Smooth muscle cell (in vitro differentiated cells): ENCODE results near the gene ZBTB24. TPM values are rescaled to one million over a fixed set of nuclear protein-coding genes. Genes with fewer than 3 reads are reported as not detected.

ENCODE experiments used
- DNase-seq: peaks from one replicate; lab custom pipeline; 2025; ENCODE audit not compliant: unreplicated experiment; lab: John Stamatoyannopoulos, UW
- H2AFZ ChIP-seq: fragments of 200-600 bp; sonication (generic); 2 replicates; pipeline ENCODE4 v1.6.0; 2016; ENCODE audit warnings: antibody characterized with exemption, low read depth, mild to moderate bottlenecking
- H3F3A ChIP-seq: fragments of 200-600 bp; sonication (generic); 2 replicates; pipeline ENCODE4 v1.6.0; 2017; ENCODE audit warnings: antibody characterized with exemption, low read depth
- H3K27ac ChIP-seq: fragments of 200-600 bp; sonication (generic); 2 replicates; pipeline ENCODE4 v1.5.1; 2016; ENCODE audit warnings: low read depth, mild to moderate bottlenecking
- H3K27me3 ChIP-seq: fragments of 200-600 bp; sonication (generic); 2 replicates; pipeline ENCODE4 v1.6.1; 2016; ENCODE audit warnings: low read depth, mild to moderate bottlenecking
- H3K36me3 ChIP-seq: fragments of 200-600 bp; sonication (generic); 2 replicates; pipeline ENCODE4 v1.5.1; 2016; ENCODE audit warnings: low read depth
- H3K4me1 ChIP-seq: fragments of 200-600 bp; sonication (generic); 2 replicates; pipeline ENCODE4 v1.5.1; 2016; ENCODE audit warnings: low read depth
- H3K4me2 ChIP-seq: fragments of 200-600 bp; sonication (generic); 2 replicates; pipeline ENCODE4 v1.6.0; 2016; ENCODE audit warnings: mild to moderate bottlenecking
- H3K4me3 ChIP-seq: fragments of 200-600 bp; sonication (generic); 2 replicates; pipeline ENCODE4 v1.5.1; 2016; ENCODE audit warnings: mild to moderate bottlenecking
- H3K79me2 ChIP-seq: fragments of 200-600 bp; sonication (generic); 2 replicates; pipeline ENCODE4 v1.6.0; 2016; ENCODE audit warnings: low read depth, mild to moderate bottlenecking
- H3K9ac ChIP-seq: fragments of 200-600 bp; sonication (generic); 2 replicates; pipeline ENCODE4 v1.6.0; 2016; ENCODE audit warnings: low read depth
- H3K9me3 ChIP-seq: fragments of 200-600 bp; sonication (generic); replicated peaks from 2 replicates; pipeline ENCODE4 v1.5.1; 2016; ENCODE audit warnings: low read depth
- H4K20me1 ChIP-seq: fragments of 200-600 bp; sonication (generic); 2 replicates; pipeline ENCODE4 v1.6.0; 2016; ENCODE audit warnings: low read depth
- WGBS: methylation state at CpG from one replicate; pipeline ENCODE4 v1.1.7; 2016; ENCODE audit warnings: low lambda C conversion rate; 5-methylcytosine and 5-hydroxymethylcytosine counted together
- polyA plus RNA-seq: library from polyadenylated mRNA; unstranded; fragments of >200 nt; fragmentation: Nextera tagmentation; extraction: Ambion mirVana; gene quantifications from 2 replicates; pipeline ENCODE4 v1.2.1, GENCODE V29; 2016
- total RNA-seq: library from RNA; depleted of rRNA; stranded (reverse); fragments of >200 nt; gene quantifications from 2 replicates; pipeline ENCODE4 v1.2.3, GENCODE V29; 2014
- TF ChIP-seq, protein P1 (sequence below): fragments of 200-600 bp; sonication (generic); IDR thresholded peaks from 2 replicates; pipeline ENCODE4 v1.5.1; 2017; ENCODE audit warnings: borderline replicate concordance, mild to moderate bottlenecking, antibody characterized with exemption; ENCODE audit not compliant: insufficient read depth, poor library complexity, severe bottlenecking

The ZBTB24 gene
- total and polyA plus RNA-seq, 2 experiments from 2014 or later: 1.3 to 6.6 TPM

- Histone ChIP-seq H3K9ac (no peak overlapping the region), H3K79me2 (no peaks in the 10 kb centered on the region), H3K4me2 (no peak overlapping the region), H2AFZ (no peak overlapping the region), H3K9me3 (no peaks in the 10 kb centered on the region), H3F3A (no peaks in the 10 kb centered on the region), H3K4me1 (peaks cover 9% of the 10 kb centered on the region), H3K27ac (no peak overlapping the region), H3K27me3 (no peaks in the 10 kb centered on the region), H4K20me1 (no peaks in the 10 kb centered on the region), H3K36me3 (no peaks in the 10 kb centered on the region), H3K4me3 (no peak overlapping the region)
- TF ChIP-seq, protein P1, sequence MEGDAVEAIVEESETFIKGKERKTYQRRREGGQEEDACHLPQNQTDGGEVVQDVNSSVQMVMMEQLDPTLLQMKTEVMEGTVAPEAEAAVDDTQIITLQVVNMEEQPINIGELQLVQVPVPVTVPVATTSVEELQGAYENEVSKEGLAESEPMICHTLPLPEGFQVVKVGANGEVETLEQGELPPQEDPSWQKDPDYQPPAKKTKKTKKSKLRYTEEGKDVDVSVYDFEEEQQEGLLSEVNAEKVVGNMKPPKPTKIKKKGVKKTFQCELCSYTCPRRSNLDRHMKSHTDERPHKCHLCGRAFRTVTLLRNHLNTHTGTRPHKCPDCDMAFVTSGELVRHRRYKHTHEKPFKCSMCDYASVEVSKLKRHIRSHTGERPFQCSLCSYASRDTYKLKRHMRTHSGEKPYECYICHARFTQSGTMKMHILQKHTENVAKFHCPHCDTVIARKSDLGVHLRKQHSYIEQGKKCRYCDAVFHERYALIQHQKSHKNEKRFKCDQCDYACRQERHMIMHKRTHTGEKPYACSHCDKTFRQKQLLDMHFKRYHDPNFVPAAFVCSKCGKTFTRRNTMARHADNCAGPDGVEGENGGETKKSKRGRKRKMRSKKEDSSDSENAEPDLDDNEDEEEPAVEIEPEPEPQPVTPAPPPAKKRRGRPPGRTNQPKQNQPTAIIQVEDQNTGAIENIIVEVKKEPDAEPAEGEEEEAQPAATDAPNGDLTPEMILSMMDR: no peak
- WGBS: 89% methylated on average over 9 of the region's 9 CpGs
- DNase-seq: no peak
Measured at GRCh38 chr6:109496036-109496772, 13.2 kb upstream of the ZBTB24 start.

DNA sequence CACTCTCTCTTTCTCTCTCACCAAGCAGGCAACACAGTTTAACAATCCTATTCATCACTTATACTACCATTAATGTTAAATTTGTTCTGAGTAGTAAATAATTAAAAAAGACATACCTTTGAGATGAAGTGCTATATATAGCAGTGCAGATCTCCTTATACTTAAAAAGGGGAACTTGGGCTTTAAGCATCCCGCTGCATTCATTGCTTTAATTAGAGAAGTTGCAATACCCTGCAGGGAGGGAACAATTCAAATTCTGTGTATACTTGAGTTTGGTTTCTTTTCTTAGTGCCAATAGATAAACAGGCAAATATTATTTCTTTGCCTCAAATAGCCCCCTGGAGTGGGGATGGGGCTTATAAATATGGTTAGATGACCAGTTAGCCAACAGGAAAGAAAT, 10.8 kb upstream of the ZBTB24 start:
- H3K9ac ChIP-seq: no peak overlapping the region
- no peaks in the 10 kb centered on the region for H4K20me1 ChIP-seq
- no peaks in the 10 kb centered on the region for H3K27me3 ChIP-seq
- no peak for DNase-seq
- no peaks in the 10 kb centered on the region for H3F3A ChIP-seq
- H2AFZ ChIP-seq: no peak overlapping the region
- TF ChIP-seq, protein P1: no peak
- no peak overlapping the region for H3K4me2 ChIP-seq
- H3K4me3 ChIP-seq: no peak overlapping the region
- no peaks in the 10 kb centered on the region for H3K79me2 ChIP-seq
- no peaks in the 10 kb centered on the region for H3K36me3 ChIP-seq
- no peak overlapping the region for H3K27ac ChIP-seq
- peaks cover 9% of the 10 kb centered on the region for H3K4me1 ChIP-seq
- WGBS: 91% methylated on average over 1 of the region's 1 CpG
- H3K9me3 ChIP-seq: no peaks in the 10 kb centered on the region

GRCh38 chr6:109491207-109491938, 8.4 kb upstream of the ZBTB24 start:
- no peaks in the 10 kb centered on the region for H3K36me3 ChIP-seq
- WGBS: 54% methylated on average over 5 of the region's 5 CpGs
- no peak overlapping the region for H3K9ac ChIP-seq
- peaks cover 9% of the 10 kb centered on the region for H3K4me1 ChIP-seq
- no peak for DNase-seq
- H3K27ac ChIP-seq: peak overlapping the region; percentile 16
- no peaks in the 10 kb centered on the region for H3K79me2 ChIP-seq
- H3K27me3 ChIP-seq: no peaks in the 10 kb centered on the region
- H2AFZ ChIP-seq: peak overlapping the region; percentile 14
- peak overlapping the region; percentile 15 for H3K4me2 ChIP-seq
- H4K20me1 ChIP-seq: no peaks in the 10 kb centered on the region
- TF ChIP-seq, protein P1: no peak
- no peak overlapping the region for H3K4me3 ChIP-seq
- no peaks in the 10 kb centered on the region for H3F3A ChIP-seq
- no peaks in the 10 kb centered on the region for H3K9me3 ChIP-seq
